ENCODE results near the gene GMPR2. TPM values are rescaled to one million over a fixed set of nuclear protein-coding genes. Genes with fewer than 3 reads are reported as not detected.

The GMPR2 gene
- total RNA-seq, 1 experiment from 2014 or later, result 81.6 TPM

GRCh38 chr14:24249230-24250021 is 16.7 kb downstream of the GMPR2 start:
- Histone ChIP-seq H3K36me3 (replicated peaks; ENCODE audit: control insufficient read depth, insufficient read depth, low read length) (no peaks in the 10 kb centered on the region), H3K27me3 (ENCODE audit: control insufficient read depth, insufficient read depth, low read length) (no peaks in the 10 kb centered on the region; the same call in 1 of the 2 replicates), H3K4me3 (ENCODE audit: insufficient read depth, low read depth, low read length) (no peak overlapping the region)
- DNase-seq, result peak; percentile 27

- H3K27me3 ChIP-seq (ENCODE audit: control insufficient read depth, insufficient read depth, low read length), result no peaks in the 10 kb centered on the region; the same call in 1 of the 2 replicates
- H3K4me3 ChIP-seq (ENCODE audit: insufficient read depth, low read depth, low read length), result no peak overlapping the region
- peak; percentile 21 for DNase-seq
- no peaks in the 10 kb centered on the region for H3K36me3 ChIP-seq (replicated peaks; ENCODE audit: control insufficient read depth, insufficient read depth, low read length)
These were observed 17.6 kb downstream of the GMPR2 start for GRCh38 chr14:24250354-24250753.

GRCh38 chr14:24251880-24252288 is 19.2 kb downstream of the GMPR2 start:
- peak; percentile 48 for DNase-seq

GRCh38 chr14:24252289-24253124 is 19.8 kb downstream of the GMPR2 start:
- Histone ChIP-seq H3K27me3 (ENCODE audit: control insufficient read depth, insufficient read depth, low read length) (no peaks in the 10 kb centered on the region; the same call in 1 of the 2 replicates), H3K36me3 (replicated peaks; ENCODE audit: control insufficient read depth, insufficient read depth, low read length) (no peaks in the 10 kb centered on the region), H3K4me3 (ENCODE audit: insufficient read depth, low read depth, low read length) (no peak overlapping the region)
- DNase-seq, result peak; percentile 24

More at GRCh38 chr14:24251880-24252288, 19.2 kb downstream of the GMPR2 start:
- H3K27me3 ChIP-seq (ENCODE audit: control insufficient read depth, insufficient read depth, low read length), result no peaks in the 10 kb centered on the region; the same call in 1 of the 2 replicates
- no peak overlapping the region for H3K4me3 ChIP-seq (ENCODE audit: insufficient read depth, low read depth, low read length)
- H3K36me3 ChIP-seq (replicated peaks; ENCODE audit: control insufficient read depth, insufficient read depth, low read length), result no peaks in the 10 kb centered on the region

- DNase-seq, result peak; percentile 16
- H3K4me3 ChIP-seq (ENCODE audit: insufficient read depth, low read depth, low read length), result no peak overlapping the region
- no peaks in the 10 kb centered on the region for H3K27me3 ChIP-seq (ENCODE audit: control insufficient read depth, insufficient read depth, low read length)
- no peaks in the 10 kb centered on the region for H3K36me3 ChIP-seq (replicated peaks; ENCODE audit: control insufficient read depth, insufficient read depth, low read length)
These were observed 21.2 kb downstream of the GMPR2 start for GRCh38 chr14:24253936-24254335.

- Histone ChIP-seq H3K4me3 (ENCODE audit: insufficient read depth, low read depth, low read length) (no peak overlapping the region), H3K27me3 (ENCODE audit: control insufficient read depth, insufficient read depth, low read length) (no peaks in the 10 kb centered on the region), H3K36me3 (replicated peaks; ENCODE audit: control insufficient read depth, insufficient read depth, low read length) (no peaks in the 10 kb centered on the region)
- no peak for DNase-seq
These were observed 22.1 kb downstream of the GMPR2 start for GRCh38 chr14:24254630-24255392.

- Histone ChIP-seq H3K36me3 (replicated peaks; ENCODE audit: control insufficient read depth, insufficient read depth, low read length) (no peaks in the 10 kb centered on the region), H3K4me3 (ENCODE audit: insufficient read depth, low read depth, low read length) (no peak overlapping the region), H3K27me3 (ENCODE audit: control insufficient read depth, insufficient read depth, low read length) (no peaks in the 10 kb centered on the region)
- DNase-seq, result no peak
These were observed 22.7 kb downstream of the GMPR2 start for GRCh38 chr14:24255438-24255837.

GRCh38 chr14:24255931-24256711 is 23.4 kb downstream of the GMPR2 start:
- Histone ChIP-seq H3K36me3 (replicated peaks; ENCODE audit: control insufficient read depth, insufficient read depth, low read length) (no peaks in the 10 kb centered on the region), H3K27me3 (ENCODE audit: control insufficient read depth, insufficient read depth, low read length) (no peaks in the 10 kb centered on the region), H3K4me3 (ENCODE audit: insufficient read depth, low read depth, low read length) (no peak overlapping the region)
- no peak for DNase-seq

- no peak for DNase-seq
- H3K27me3 ChIP-seq (ENCODE audit: control insufficient read depth, insufficient read depth, low read length), result no peaks in the 10 kb centered on the region
- H3K36me3 ChIP-seq (replicated peaks; ENCODE audit: control insufficient read depth, insufficient read depth, low read length), result no peaks in the 10 kb centered on the region
- H3K4me3 ChIP-seq (ENCODE audit: insufficient read depth, low read depth, low read length), result no peak overlapping the region
These were observed 24.2 kb downstream of the GMPR2 start for GRCh38 chr14:24256960-24257359.

GRCh38 chr14:24258119-24258518 is 25.4 kb downstream of the GMPR2 start:
- no peaks in the 10 kb centered on the region for H3K27me3 ChIP-seq (ENCODE audit: control insufficient read depth, insufficient read depth, low read length)
- no peak for DNase-seq
- H3K4me3 ChIP-seq (ENCODE audit: insufficient read depth, low read depth, low read length), result no peak overlapping the region
- no peaks in the 10 kb centered on the region for H3K36me3 ChIP-seq (replicated peaks; ENCODE audit: control insufficient read depth, insufficient read depth, low read length)

- H3K27me3 ChIP-seq (ENCODE audit: control insufficient read depth, insufficient read depth, low read length), result no peaks in the 10 kb centered on the region
- no peaks in the 10 kb centered on the region for H3K36me3 ChIP-seq (replicated peaks; ENCODE audit: control insufficient read depth, insufficient read depth, low read length)
- no peak overlapping the region for H3K4me3 ChIP-seq (ENCODE audit: insufficient read depth, low read depth, low read length)
- no peak for DNase-seq
These were observed 26.0 kb downstream of the GMPR2 start for GRCh38 chr14:24258548-24259265.

- no peak for DNase-seq
- Histone ChIP-seq H3K4me3 (ENCODE audit: insufficient read depth, low read depth, low read length) (no peak overlapping the region), H3K36me3 (replicated peaks; ENCODE audit: control insufficient read depth, insufficient read depth, low read length) (no peaks in the 10 kb centered on the region), H3K27me3 (ENCODE audit: control insufficient read depth, insufficient read depth, low read length) (no peaks in the 10 kb centered on the region)
These were observed 26.7 kb downstream of the GMPR2 start for GRCh38 chr14:24259282-24260025.
